Thymus (tissue), 11 donors: ENCODE measurements around the gene HLX. TPM values are rescaled to one million over a fixed set of nuclear protein-coding genes. Genes with fewer than 3 reads are reported as not detected.

Experiments
- DNase-seq, 9 donors: peaks; one replicate each; pipeline ENCODE4 v3.0.0-alpha.2; 2013; ENCODE audit warnings: low spot score in 9 of 9, low read depth in 6 of 9, missing footprints in 1 of 9
- H3K27ac ChIP-seq, 2 donors: one replicate each; pipeline ENCODE4 v1.5.1; 2013; ENCODE audit warnings: control low read depth in 1 of 2, low read depth in 1 of 2, low read length in 1 of 2, mild to moderate bottlenecking in 1 of 2, moderate library complexity in 1 of 2
- H3K27me3 ChIP-seq, 2 donors: one replicate each; pipeline ENCODE4 v1.5.1; 2013; ENCODE audit warnings: low read length in 1 of 2; ENCODE audit not compliant: control insufficient read depth in 2 of 2, insufficient read depth in 1 of 2
- H3K36me3 ChIP-seq, 2 donors: one replicate each; pipeline ENCODE4 v1.5.1; 2013; ENCODE audit warnings: low read length in 1 of 2, mild to moderate bottlenecking in 1 of 2, moderate library complexity in 1 of 2; ENCODE audit not compliant: control insufficient read depth in 2 of 2, insufficient read depth in 2 of 2
- H3K4me1 ChIP-seq, 2 donors: one replicate each; pipeline ENCODE4 v1.5.1; 2013; ENCODE audit warnings: low read length in 2 of 2; ENCODE audit not compliant: control insufficient read depth in 2 of 2, insufficient read depth in 2 of 2
- H3K4me3 ChIP-seq, 2 donors: one replicate each; pipeline ENCODE4 v1.5.1; 2013; ENCODE audit warnings: low read length in 2 of 2, control low read depth in 1 of 2, mild to moderate bottlenecking in 1 of 2
- H3K9me3 ChIP-seq, 2 donors: one replicate each; pipeline ENCODE4 v1.5.1; 2013; ENCODE audit warnings: low read length in 1 of 2, mild to moderate bottlenecking in 1 of 2; ENCODE audit not compliant: control insufficient read depth in 2 of 2, insufficient read depth in 1 of 2
- WGBS: extraction: QIAGEN DNeasy Blood & Tissue Kit; methylation state at CpG from one replicate; pipeline ENCODE4 v1.1.7; 2013; 5-methylcytosine and 5-hydroxymethylcytosine counted together
- polyA plus RNA-seq: library from polyadenylated mRNA; stranded (reverse); fragments of 200-250 nt; gene quantifications from one replicate; pipeline ENCODE4 v1.2.3, GENCODE V29; 2013
- total RNA-seq: library from RNA; stranded (reverse); fragments of 120-200 nt; gene quantifications from one replicate; pipeline ENCODE4 v1.2.4, GENCODE V29; 2013
- donor health status: healthy.

HLX gene
- total and polyA plus RNA-seq, 2 donors: 2.4 to 6.5 TPM

GRCh38 chr1:220892086-220892376 lies 12.8 kb downstream of the HLX start:
- Histone ChIP-seq H3K27ac (no peak overlapping the region), H3K4me3 (no peak overlapping the region), H3K4me1 (peaks cover 0 to 17% of the 10 kb centered on the region in 2 donors), H3K27me3 (peaks cover 62 to 97% of the 10 kb centered on the region in 2 donors), H3K36me3 (no peaks in the 10 kb centered on the region), H3K9me3 (peaks cover 2 to 13% of the 10 kb centered on the region in 2 donors)
- WGBS: 16% methylated on average over 16 of the region's 16 CpGs
- DNase-seq: no peak

- no peak for DNase-seq
- Histone ChIP-seq H3K27ac (no peak overlapping the region), H3K4me3 (no peak overlapping the region), H3K36me3 (no peaks in the 10 kb centered on the region), H3K4me1 (peaks cover 0 to 15% of the 10 kb centered on the region in 2 donors), H3K27me3 (peaks cover 56 to 86% of the 10 kb centered on the region in 2 donors), H3K9me3 (peaks cover 2 to 13% of the 10 kb centered on the region in 2 donors)
- WGBS: 18% methylated on average over 18 of the region's 18 CpGs
Observed at GRCh38 chr1:220892997-220893700, 13.9 kb downstream of the HLX start.

GRCh38 chr1:220893701-220894024 lies 14.4 kb downstream of the HLX start:
- H3K36me3 ChIP-seq: no peaks in the 10 kb centered on the region
- peaks cover 2 to 13% of the 10 kb centered on the region in 2 donors for H3K9me3 ChIP-seq
- 7% methylated on average over 11 of the region's 11 CpGs for WGBS
- peak overlapping the region in 1 of 2 donors; percentile 10 for H3K4me3 ChIP-seq
- no peak for DNase-seq
- peaks cover 0 to 15% of the 10 kb centered on the region in 2 donors for H3K4me1 ChIP-seq
- peaks cover 52 to 81% of the 10 kb centered on the region in 2 donors for H3K27me3 ChIP-seq
- no peak overlapping the region for H3K27ac ChIP-seq

DNA sequence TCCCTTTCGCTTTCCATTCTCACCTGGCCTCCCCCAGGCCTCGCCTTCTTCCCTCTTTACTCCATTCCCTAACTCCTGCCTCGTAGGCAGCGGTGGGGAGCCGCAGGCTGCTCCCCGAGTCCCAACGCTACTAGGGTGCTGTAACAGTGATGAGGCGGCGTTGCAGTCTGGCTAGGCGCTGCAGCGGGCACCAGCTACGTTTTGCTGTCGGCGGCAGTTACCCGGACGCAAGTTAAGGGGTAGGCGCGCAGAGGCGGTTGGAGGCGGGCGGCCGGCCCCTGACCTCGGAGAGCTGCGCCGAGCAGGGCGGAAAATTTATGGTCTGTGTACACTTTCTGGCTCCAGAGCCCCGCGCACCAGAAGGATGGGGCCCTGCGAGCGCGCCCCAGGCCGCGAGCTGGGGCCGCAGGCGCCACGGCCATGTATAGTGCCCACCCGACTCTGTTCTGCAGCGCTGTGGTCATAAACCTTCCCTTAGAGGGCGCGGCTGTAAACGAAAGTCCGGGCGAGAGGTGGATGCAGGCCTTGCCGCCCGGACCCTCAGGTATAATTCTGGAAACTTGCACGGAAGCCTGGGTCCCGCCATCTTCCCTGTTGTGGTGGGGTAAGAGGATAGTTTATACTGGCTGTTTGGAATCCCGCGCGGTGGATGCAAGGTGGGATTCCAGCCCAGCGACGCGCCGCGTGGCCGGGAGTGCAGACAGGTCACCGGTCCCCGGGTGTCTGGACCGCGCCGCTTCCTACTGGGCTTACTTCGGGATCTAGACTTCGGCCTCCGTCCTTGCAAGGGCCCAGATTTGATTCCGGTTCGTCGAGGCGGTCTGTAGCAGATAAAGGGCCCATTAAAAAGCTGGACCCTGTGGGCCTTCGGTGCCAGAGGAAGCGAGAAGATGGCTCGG lies 15.0 kb downstream of the HLX start:
- WGBS: 38% methylated on average over 71 of the region's 71 CpGs
- H3K4me3 ChIP-seq: peak overlapping the region in 1 of 2 donors; percentile 10
- no peak for DNase-seq
- H3K36me3 ChIP-seq: no peaks in the 10 kb centered on the region
- peaks cover 0 to 15% of the 10 kb centered on the region in 2 donors for H3K4me1 ChIP-seq
- peaks cover 46 to 75% of the 10 kb centered on the region in 2 donors for H3K27me3 ChIP-seq
- peaks cover 2 to 13% of the 10 kb centered on the region in 2 donors for H3K9me3 ChIP-seq
- no peak overlapping the region for H3K27ac ChIP-seq

- Histone ChIP-seq H3K27me3 (peaks cover 43 to 68% of the 10 kb centered on the region in 2 donors), H3K4me3 (no peak overlapping the region), H3K9me3 (peaks cover 2 to 13% of the 10 kb centered on the region in 2 donors), H3K36me3 (no peaks in the 10 kb centered on the region), H3K27ac (no peak overlapping the region), H3K4me1 (peaks cover 0 to 15% of the 10 kb centered on the region in 2 donors)
- DNase-seq: no peak
- WGBS: 92% methylated on average over 13 of the region's 13 CpGs
Observed at GRCh38 chr1:220894924-220895256, 15.6 kb downstream of the HLX start.

- Histone ChIP-seq H3K27ac (no peak overlapping the region), H3K4me3 (no peak overlapping the region), H3K27me3 (peaks cover 39 to 62% of the 10 kb centered on the region in 2 donors), H3K36me3 (no peaks in the 10 kb centered on the region), H3K4me1 (peaks cover 0 to 15% of the 10 kb centered on the region in 2 donors), H3K9me3 (peaks cover 2 to 13% of the 10 kb centered on the region in 2 donors)
- 87% methylated on average over 35 of the region's 35 CpGs for WGBS
- DNase-seq: no peak
Observed at GRCh38 chr1:220895412-220895946, 16.2 kb downstream of the HLX start.

- peaks cover 34 to 56% of the 10 kb centered on the region in 2 donors for H3K27me3 ChIP-seq
- no peak for DNase-seq
- WGBS: 91% methylated on average over 12 of the region's 12 CpGs
- H3K36me3 ChIP-seq: no peaks in the 10 kb centered on the region
- peaks cover 2 to 13% of the 10 kb centered on the region in 2 donors for H3K9me3 ChIP-seq
- no peak overlapping the region for H3K27ac ChIP-seq
- no peak overlapping the region for H3K4me3 ChIP-seq
- H3K4me1 ChIP-seq: peaks cover 0 to 15% of the 10 kb centered on the region in 2 donors
Observed at GRCh38 chr1:220896092-220896491, 16.8 kb downstream of the HLX start.

GRCh38 chr1:220900842-220901241 lies 21.6 kb downstream of the HLX start:
- WGBS: 95% methylated on average over 3 of the region's 3 CpGs
- H3K9me3 ChIP-seq: no peaks in the 10 kb centered on the region
- H3K27ac ChIP-seq: no peak overlapping the region
- peaks cover 0 to 9% of the 10 kb centered on the region in 2 donors for H3K27me3 ChIP-seq
- DNase-seq: no peak
- no peak overlapping the region for H3K4me3 ChIP-seq
- H3K4me1 ChIP-seq: no peaks in the 10 kb centered on the region
- no peaks in the 10 kb centered on the region for H3K36me3 ChIP-seq

DNA sequence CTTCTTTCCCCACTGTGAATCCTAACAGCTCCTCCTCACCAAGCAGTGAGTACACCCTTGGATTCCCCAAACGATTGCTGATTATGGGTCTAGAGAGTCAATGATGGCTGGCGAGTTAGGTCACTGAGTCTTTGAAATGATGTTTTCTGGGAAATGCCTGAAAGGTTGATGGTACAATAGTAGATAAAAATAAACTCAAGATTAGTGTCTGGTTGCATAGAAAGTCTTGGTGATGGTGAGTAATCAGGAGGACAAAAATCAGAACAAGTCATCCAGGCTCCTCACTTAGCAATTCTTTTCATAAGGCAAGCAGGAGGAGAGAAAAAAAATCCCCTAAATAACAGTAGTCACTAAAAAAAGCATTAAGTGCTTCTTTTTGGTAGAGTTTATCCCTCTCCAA lies 22.6 kb downstream of the HLX start:
- Histone ChIP-seq H3K27ac (no peak overlapping the region), H3K27me3 (no peaks in the 10 kb centered on the region), H3K9me3 (no peaks in the 10 kb centered on the region), H3K36me3 (no peaks in the 10 kb centered on the region), H3K4me1 (no peaks in the 10 kb centered on the region), H3K4me3 (no peak overlapping the region)
- DNase-seq: no peak
- 95% methylated on average over 2 of the region's 2 CpGs for WGBS
